Glutamatergic neuron (in vitro differentiated cells): ENCODE measurements around the gene ANKMY1. TPM values are rescaled to one million over a fixed set of nuclear protein-coding genes. Genes with fewer than 3 reads are reported as not detected.

ENCODE experiments used
- DNase-seq: peaks from one replicate; pipeline ENCODE4 v3.0.0; 2022
- H3K27ac Mint-ChIP-seq: one replicate; pipeline ENCODE4 v1.8.0; 2020; ENCODE audit warnings: mild to moderate bottlenecking, mixed read lengths, inconsistent platforms; ENCODE audit not compliant: unreplicated experiment
- H3K27me3 Mint-ChIP-seq: one replicate; pipeline ENCODE4 v1.8.0; 2020; ENCODE audit warnings: mild to moderate bottlenecking, moderate library complexity, mixed read lengths, inconsistent platforms; ENCODE audit not compliant: unreplicated experiment
- H3K36me3 Mint-ChIP-seq: one replicate; pipeline ENCODE4 v1.8.0; 2020; ENCODE audit warnings: mild to moderate bottlenecking, mixed read lengths, inconsistent platforms; ENCODE audit not compliant: unreplicated experiment
- H3K4me1 Mint-ChIP-seq: one replicate; pipeline ENCODE4 v1.8.0; 2020; ENCODE audit warnings: mild to moderate bottlenecking, low read depth, mixed read lengths, inconsistent platforms; ENCODE audit not compliant: unreplicated experiment
- H3K4me3 Mint-ChIP-seq: one replicate; pipeline ENCODE4 v1.8.0; 2020; ENCODE audit warnings: mild to moderate bottlenecking, mixed read lengths, inconsistent platforms; ENCODE audit not compliant: unreplicated experiment
- H3K9me3 Mint-ChIP-seq: one replicate; pipeline ENCODE4 v1.8.0; 2020; ENCODE audit warnings: mild to moderate bottlenecking, moderate library complexity, mixed read lengths, inconsistent platforms; ENCODE audit not compliant: unreplicated experiment
- CTCF ChIP-seq: fragments of 200-600 bp; sonication (generic); IDR thresholded peaks from one replicate; pipeline ENCODE4 v1.5.0; 2021; ENCODE audit not compliant: partially characterized antibody, unreplicated experiment
- total RNA-seq: library from RNA; stranded (reverse); fragmentation: NEBNext Ultra II Directional; extraction: Animal tissue kit (Norgen Biotek cat#: 25700); gene quantifications from one replicate; pipeline ENCODE4 v1.2.1, GENCODE V29; 2021; ENCODE audit not compliant: unreplicated experiment

Gene ANKMY1
- total RNA-seq, 1 donor from 2014 or later: 9.0 TPM

DNA sequence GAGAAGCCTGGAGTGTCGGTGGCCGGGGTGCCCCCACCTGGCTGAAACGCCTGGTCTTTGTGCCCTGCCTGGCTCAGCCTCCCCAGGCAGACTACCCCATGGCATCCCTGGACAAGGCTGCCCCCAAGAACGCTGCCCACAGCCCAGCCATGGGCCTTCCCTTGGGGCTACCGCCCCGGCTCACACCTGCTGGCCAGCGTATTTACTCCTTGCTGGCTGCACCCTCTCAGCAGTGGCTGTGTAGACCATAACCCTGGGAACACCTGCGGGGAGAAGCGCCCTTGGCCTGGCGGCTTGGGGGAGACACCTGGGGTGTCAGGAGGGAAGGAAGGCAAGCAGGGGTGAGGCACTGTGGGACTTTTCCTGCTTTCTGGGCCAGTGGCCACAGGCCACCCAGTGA, 46.1 kb upstream of the ANKMY1 start:
- no peak overlapping the region for H3K4me3 Mint-ChIP-seq
- H3K9me3 Mint-ChIP-seq: peaks cover 5% of the 10 kb centered on the region
- TF ChIP-seq CTCF: no peak
- no peaks in the 10 kb centered on the region for H3K27me3 Mint-ChIP-seq
- H3K4me1 Mint-ChIP-seq: no peaks in the 10 kb centered on the region
- no peak overlapping the region for H3K27ac Mint-ChIP-seq
- DNase-seq: no peak
- no peaks in the 10 kb centered on the region for H3K36me3 Mint-ChIP-seq

- no peak for TF ChIP-seq CTCF
- no peak for DNase-seq
- Mint-ChIP-seq H3K4me3 (no peak overlapping the region), H3K27ac (no peak overlapping the region), H3K9me3 (peaks cover 5% of the 10 kb centered on the region), H3K27me3 (no peaks in the 10 kb centered on the region), H3K36me3 (no peaks in the 10 kb centered on the region), H3K4me1 (no peaks in the 10 kb centered on the region)
Observed at GRCh38 chr2:240603081-240603835, 45.5 kb upstream of the ANKMY1 start.

DNA sequence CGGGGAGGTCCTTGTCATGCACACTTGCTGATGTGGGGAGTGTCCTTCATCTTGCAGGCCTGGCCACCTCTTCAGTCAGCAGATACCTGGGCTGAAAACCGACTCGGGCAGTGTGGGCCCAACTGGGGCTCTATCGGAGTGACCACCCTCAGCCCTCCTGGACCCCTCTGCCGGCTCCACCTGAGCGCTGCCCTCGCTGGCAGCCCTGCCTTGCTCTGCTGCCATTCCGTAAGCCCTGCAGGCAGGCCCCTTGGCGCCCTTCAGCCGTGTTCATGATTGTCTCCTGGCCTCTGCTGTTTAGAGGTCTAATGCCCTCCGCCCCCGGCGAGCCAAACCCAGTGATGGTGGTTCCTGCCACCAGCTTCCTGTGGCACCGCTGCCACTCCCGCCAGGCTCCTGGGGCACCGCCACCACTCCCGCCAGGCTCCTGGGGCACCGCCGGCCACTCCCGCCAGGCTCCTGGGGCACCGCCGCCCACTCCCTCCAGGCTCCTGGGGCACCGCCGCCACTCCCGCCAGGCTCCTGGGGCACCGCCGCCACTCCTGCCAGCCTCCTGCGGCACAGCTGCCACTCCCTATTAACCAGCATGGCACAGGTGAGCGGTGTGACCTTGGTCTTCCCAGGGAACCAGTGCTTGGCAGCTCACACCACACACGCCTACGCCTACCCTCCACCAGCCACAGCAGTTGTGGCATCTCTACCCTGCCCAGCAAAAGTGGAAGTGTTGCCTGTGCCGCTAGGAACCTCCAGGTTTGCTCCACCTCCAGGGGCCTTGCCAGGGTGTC, 44.7 kb upstream of the ANKMY1 start:
- Mint-ChIP-seq H3K4me3 (no peak overlapping the region), H3K9me3 (peaks cover 5% of the 10 kb centered on the region)

GRCh38 chr2:240601831-240602160, 44.0 kb upstream of the ANKMY1 start:
- H3K9me3 Mint-ChIP-seq: peaks cover 5% of the 10 kb centered on the region
- TF ChIP-seq CTCF: no peak
- no peaks in the 10 kb centered on the region for H3K4me1 Mint-ChIP-seq
- H3K27me3 Mint-ChIP-seq: no peaks in the 10 kb centered on the region
- no peaks in the 10 kb centered on the region for H3K36me3 Mint-ChIP-seq
- no peak overlapping the region for H3K27ac Mint-ChIP-seq
- H3K4me3 Mint-ChIP-seq: no peak overlapping the region
- no peak for DNase-seq

More for the DNA sequence above, 44.7 kb upstream of the ANKMY1 start:
- Mint-ChIP-seq H3K27me3 (no peaks in the 10 kb centered on the region), H3K36me3 (no peaks in the 10 kb centered on the region), H3K4me1 (no peaks in the 10 kb centered on the region), H3K27ac (no peak overlapping the region)
- no peak for DNase-seq
- TF ChIP-seq CTCF: no peak
